SH-SY5Y (cell line): ENCODE results near the gene SNX4.

Experiments
- GATA2 ChIP-seq: IDR thresholded peaks from 2 replicates; pipeline ENCODE4 v1.6.1; 2011; ENCODE audit warnings: mild to moderate bottlenecking, low read depth, low read length
- GATA3 ChIP-seq: IDR thresholded peaks from 2 replicates; pipeline ENCODE4 v1.6.1; 2011; ENCODE audit warnings: low read depth, mild to moderate bottlenecking, low read length, moderate library complexity

DNA sequence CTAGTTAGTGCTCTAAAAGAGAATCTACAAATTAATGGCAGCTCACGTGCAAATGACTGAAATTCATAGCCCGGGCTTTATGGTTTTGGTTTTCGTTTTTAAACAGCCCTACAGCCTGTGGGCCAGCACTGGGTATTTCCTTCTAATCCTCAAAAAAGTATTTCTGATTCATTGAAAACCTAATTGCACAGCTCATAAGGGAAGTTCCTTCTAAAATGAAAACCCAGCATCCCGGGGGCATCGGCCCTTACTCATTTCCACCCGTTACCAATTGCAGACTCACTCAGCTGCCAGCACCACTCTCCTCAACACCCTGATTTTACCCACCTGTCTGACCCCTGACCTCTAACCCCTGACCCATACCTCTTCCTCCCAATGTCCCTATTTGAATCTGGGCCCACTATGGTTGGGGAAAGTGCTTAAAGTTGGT lies 85.4 kb downstream of the SNX4 start:
- TF ChIP-seq GATA2: no peak
- no peak for TF ChIP-seq GATA3
